Measurements from ENCODE around the gene KPNB1.

GRCh38 chr17:47699536-47699840 lies 49.8 kb downstream of the KPNB1 start:
- TF ChIP-seq CTCF (IDR thresholded peaks at IDR 0.05) (no peak), POLR2A (IDR thresholded peaks at IDR 0.05; ENCODE audit: low read depth) (no peak), EP300 (IDR thresholded peaks at IDR 0.05) (no peak)
